Upper lobe of left lung (tissue), 4 donors: ENCODE data around the gene SCUBE1.

Source experiments
- POLR2A ChIP-seq, 4 donors: fragments of 450-650 bp; IDR thresholded peaks; one replicate each; pipeline ENCODE4 v1.5.1; 2016 to 2017; ENCODE audit warnings: antibody characterized with exemption in 4 of 4, mild to moderate bottlenecking in 2 of 4
- TF ChIP-seq, protein P1 (sequence below), 6 experiments: fragments of 450-650 bp in 4 of 6; fragments of 200-600 bp in 2 of 6; sonication (generic) in 2 of 6; IDR thresholded peaks; one replicate each; pipeline ENCODE4 v1.5.1; 2016 to 2019; ENCODE audit warnings: antibody characterized with exemption in 6 of 6

DNA sequence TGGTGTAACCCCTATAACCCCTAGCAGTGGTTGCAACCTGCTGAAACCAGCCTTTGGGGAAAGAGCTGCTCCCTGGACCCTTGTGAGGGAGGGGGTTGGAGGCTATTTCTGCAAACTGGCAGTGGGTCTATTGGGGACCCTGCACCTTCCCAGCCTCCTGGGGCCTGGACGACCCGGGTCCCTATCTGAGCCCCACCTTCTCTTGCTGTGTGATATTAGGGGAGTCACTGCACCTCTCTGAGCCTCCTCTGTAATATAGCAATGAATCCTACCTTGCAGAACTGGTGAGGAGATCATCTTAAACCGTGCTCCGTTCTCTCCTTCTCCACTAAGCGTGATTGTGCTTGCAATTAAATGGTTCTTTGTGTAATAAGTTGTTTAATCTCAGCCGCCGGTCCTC is 44.6 kb upstream of the SCUBE1 start:
- TF ChIP-seq, protein P1, sequence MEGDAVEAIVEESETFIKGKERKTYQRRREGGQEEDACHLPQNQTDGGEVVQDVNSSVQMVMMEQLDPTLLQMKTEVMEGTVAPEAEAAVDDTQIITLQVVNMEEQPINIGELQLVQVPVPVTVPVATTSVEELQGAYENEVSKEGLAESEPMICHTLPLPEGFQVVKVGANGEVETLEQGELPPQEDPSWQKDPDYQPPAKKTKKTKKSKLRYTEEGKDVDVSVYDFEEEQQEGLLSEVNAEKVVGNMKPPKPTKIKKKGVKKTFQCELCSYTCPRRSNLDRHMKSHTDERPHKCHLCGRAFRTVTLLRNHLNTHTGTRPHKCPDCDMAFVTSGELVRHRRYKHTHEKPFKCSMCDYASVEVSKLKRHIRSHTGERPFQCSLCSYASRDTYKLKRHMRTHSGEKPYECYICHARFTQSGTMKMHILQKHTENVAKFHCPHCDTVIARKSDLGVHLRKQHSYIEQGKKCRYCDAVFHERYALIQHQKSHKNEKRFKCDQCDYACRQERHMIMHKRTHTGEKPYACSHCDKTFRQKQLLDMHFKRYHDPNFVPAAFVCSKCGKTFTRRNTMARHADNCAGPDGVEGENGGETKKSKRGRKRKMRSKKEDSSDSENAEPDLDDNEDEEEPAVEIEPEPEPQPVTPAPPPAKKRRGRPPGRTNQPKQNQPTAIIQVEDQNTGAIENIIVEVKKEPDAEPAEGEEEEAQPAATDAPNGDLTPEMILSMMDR (IDR thresholded peaks at IDR 0.05), result no peak
- TF ChIP-seq POLR2A (IDR thresholded peaks at IDR 0.05), result no peak
